GM03348 (cell line): ENCODE results near the gene TMEM256.
A peak's percentile ranks its signal among the peaks of the same experiment; 100 is the strongest.
"Not testable (repeated sequence)": the region's sequence is repeated elsewhere in the genome, so short reads cannot be mapped to it uniquely, and the experiment has no call there.

Experiments
- DNase-seq: peaks from one replicate; pipeline ENCODE4 v3.0.0; 2012; ENCODE audit warnings: low spot score

The TMEM256 gene

GRCh38 chr17:7383371-7383741 is 20.5 kb downstream of the TMEM256 start:
- no peak for DNase-seq

GRCh38 chr17:7382901-7383300 is 21.0 kb downstream of the TMEM256 start:
- no peak for DNase-seq

GRCh38 chr17:7380855-7381683 is 22.8 kb downstream of the TMEM256 start, which contains the start of gene TNK1:
TSS of gene TNK1 (plus strand) at chr17:7381089. CDS start at chr17:7382927, 1,838 bp downstream.
- DNase-seq = peak; percentile 47

GRCh38 chr17:7380321-7380720 is 23.6 kb downstream of the TMEM256 start:
- peak; percentile 59 for DNase-seq

GRCh38 chr17:7379134-7379533 is 24.8 kb downstream of the TMEM256 start:
- DNase-seq = no peak

- no peak for DNase-seq
These were observed 29.5 kb downstream of the TMEM256 start for GRCh38 chr17:7374353-7374752.

- DNase-seq = no peak
These were observed 33.0 kb downstream of the TMEM256 start for GRCh38 chr17:7370853-7371252.

GRCh38 chr17:7369825-7370224 is 34.1 kb downstream of the TMEM256 start:
- DNase-seq = no peak

GRCh38 chr17:7368599-7368994 is 35.3 kb downstream of the TMEM256 start:
- DNase-seq = not testable (repeated sequence)

- no peak for DNase-seq
These were observed 35.8 kb downstream of the TMEM256 start for GRCh38 chr17:7367918-7368598.

- no peak for DNase-seq
These were observed 36.8 kb downstream of the TMEM256 start for GRCh38 chr17:7367083-7367482.

GRCh38 chr17:7365963-7366362 is 37.9 kb downstream of the TMEM256 start:
- DNase-seq = not testable (repeated sequence)

GRCh38 chr17:7363311-7363710 is 40.6 kb downstream of the TMEM256 start:
- DNase-seq = no peak

GRCh38 chr17:7361906-7362305 is 42.0 kb downstream of the TMEM256 start:
- DNase-seq = no peak

GRCh38 chr17:7357381-7357780 is 46.5 kb downstream of the TMEM256 start:
- DNase-seq = no peak

- peak; percentile 54 for DNase-seq
These were observed 47.1 kb downstream of the TMEM256 start for GRCh38 chr17:7356756-7357155.

- peak; percentile 87 for DNase-seq
These were observed 47.8 kb downstream of the TMEM256 start for GRCh38 chr17:7356072-7356549.

GRCh38 chr17:7355573-7355972 is 48.3 kb downstream of the TMEM256 start:
- DNase-seq = no peak

GRCh38 chr17:7355053-7355452 is 48.8 kb downstream of the TMEM256 start, which contains the start of gene TMEM95:
TSS of gene TMEM95 (plus strand) at chr17:7355156. CDS start at chr17:7355205, 49 bp downstream.
- peak; percentile 41 for DNase-seq

- no peak for DNase-seq
These were observed 49.5 kb downstream of the TMEM256 start for GRCh38 chr17:7354262-7354843.
